NCI-H128 (cell line): Measurements from ENCODE around the gene TEX54.
"Not testable (repeated sequence)": the region's sequence is repeated elsewhere in the genome, so short reads cannot be mapped to it uniquely, and the experiment has no call there.

Experiments
- DNase-seq: peaks from one replicate; lab custom pipeline; 2025; ENCODE audit not compliant: unreplicated experiment; lab: John Stamatoyannopoulos, UW

TEX54 gene

GRCh38 chr11:62832336-62833234 is at the start of gene TEX54:
TSS of gene TEX54 (minus strand) at chr11:62832841.
- no peak for DNase-seq

GRCh38 chr11:62882431-62882749 is 49.7 kb upstream of the TEX54 start:
- no peak for DNase-seq

GRCh38 chr11:62881579-62882430 is 49.2 kb upstream of the TEX54 start:
- DNase-seq = peak; percentile 60

- DNase-seq = peak; percentile 60
Observed at GRCh38 chr11:62880803-62881578, 48.4 kb upstream of the TEX54 start, which contains the start of gene SLC3A2. TSS of gene SLC3A2 (plus strand) at chr11:62880896. CDS start at chr11:62881024, 128 bp downstream.

GRCh38 chr11:62880231-62880802 is 47.7 kb upstream of the TEX54 start:
- no peak for DNase-seq

GRCh38 chr11:62879235-62879978 is 46.8 kb upstream of the TEX54 start:
- no peak for DNase-seq

GRCh38 chr11:62876712-62877111 is 44.1 kb upstream of the TEX54 start:
- no peak for DNase-seq

GRCh38 chr11:62875698-62876478 is 43.2 kb upstream of the TEX54 start:
- DNase-seq = no peak

- DNase-seq = no peak
Observed at GRCh38 chr11:62874851-62875250, 42.2 kb upstream of the TEX54 start.

- DNase-seq = no peak
Observed at GRCh38 chr11:62865635-62866034, 33.0 kb upstream of the TEX54 start.

- no peak for DNase-seq
Observed at GRCh38 chr11:62863687-62864335, 31.2 kb upstream of the TEX54 start.

GRCh38 chr11:62861564-62862192 is 29.0 kb upstream of the TEX54 start:
- not testable (repeated sequence) for DNase-seq

GRCh38 chr11:62860835-62861563 is 28.4 kb upstream of the TEX54 start:
- DNase-seq = no peak

GRCh38 chr11:62859281-62859703 is 26.7 kb upstream of the TEX54 start:
- DNase-seq = not testable (repeated sequence)

- DNase-seq = no peak
Observed at GRCh38 chr11:62858201-62858600, 25.6 kb upstream of the TEX54 start.

- no peak for DNase-seq
Observed at GRCh38 chr11:62857541-62857982, 24.9 kb upstream of the TEX54 start.

GRCh38 chr11:62856333-62856895 is 23.8 kb upstream of the TEX54 start:
- DNase-seq = no peak
